Muscle layer of duodenum (tissue), 2 donors: ENCODE data around the gene OPCML.

Source experiments
- H3K27ac ChIP-seq: one replicate; pipeline ENCODE4 v1.7.0; 2013; ENCODE audit warnings: mild to moderate bottlenecking, low read length
- H3K27me3 ChIP-seq: one replicate; pipeline ENCODE4 v1.7.0; 2013; ENCODE audit warnings: low read depth, mild to moderate bottlenecking, control low read depth, low read length
- H3K36me3 ChIP-seq, 2 donors: one replicate each; pipeline ENCODE4 v1.7.0; 2013; ENCODE audit warnings: low read length in 2 of 2, control low read depth in 1 of 2, mild to moderate bottlenecking in 1 of 2; ENCODE audit not compliant: insufficient read depth in 2 of 2, control insufficient read depth in 1 of 2
- H3K4me1 ChIP-seq, 2 donors: one replicate each; pipeline ENCODE4 v1.7.0; 2013; ENCODE audit warnings: low read length in 2 of 2, mild to moderate bottlenecking in 2 of 2, control low read depth in 1 of 2, moderate library complexity in 1 of 2; ENCODE audit not compliant: insufficient read depth in 2 of 2, control insufficient read depth in 1 of 2
- H3K4me3 ChIP-seq, 2 donors: one replicate each; pipeline ENCODE4 v1.7.0; 2013; ENCODE audit warnings: low read length in 2 of 2, low read depth in 1 of 2, mild to moderate bottlenecking in 1 of 2
- H3K9me3 ChIP-seq, 2 donors: one replicate each; pipeline ENCODE4 v1.7.0; 2013; ENCODE audit warnings: low read length in 2 of 2, control low read depth in 1 of 2, mild to moderate bottlenecking in 1 of 2; ENCODE audit not compliant: control insufficient read depth in 1 of 2
- donor health status: healthy.

Gene OPCML

GRCh38 chr11:132942611-132943356 is 589.5 kb downstream of the OPCML start:
- peaks cover 7% of the 10 kb centered on the region for H3K27me3 ChIP-seq
- no peaks in the 10 kb centered on the region for H3K36me3 ChIP-seq
- peak overlapping the region in 1 of 2 donors; percentile 37 for H3K4me3 ChIP-seq
- H3K27ac ChIP-seq: no peak overlapping the region
- H3K4me1 ChIP-seq: peaks cover 0 to 13% of the 10 kb centered on the region in 2 donors
- no peaks in the 10 kb centered on the region for H3K9me3 ChIP-seq

- Histone ChIP-seq H3K9me3 (no peaks in the 10 kb centered on the region), H3K27ac (no peak overlapping the region), H3K4me3 (no peak overlapping the region), H3K27me3 (peaks cover 7% of the 10 kb centered on the region), H3K4me1 (peaks cover 0 to 13% of the 10 kb centered on the region in 2 donors), H3K36me3 (no peaks in the 10 kb centered on the region)
These were observed 590.5 kb downstream of the OPCML start for GRCh38 chr11:132941761-132942160.

- H3K4me1 ChIP-seq: peaks cover 0 to 13% of the 10 kb centered on the region in 2 donors
- peaks cover 7% of the 10 kb centered on the region for H3K27me3 ChIP-seq
- H3K4me3 ChIP-seq: no peak overlapping the region
- no peaks in the 10 kb centered on the region for H3K9me3 ChIP-seq
- H3K36me3 ChIP-seq: no peaks in the 10 kb centered on the region
- no peak overlapping the region for H3K27ac ChIP-seq
These were observed 591.2 kb downstream of the OPCML start for GRCh38 chr11:132941024-132941646.

DNA sequence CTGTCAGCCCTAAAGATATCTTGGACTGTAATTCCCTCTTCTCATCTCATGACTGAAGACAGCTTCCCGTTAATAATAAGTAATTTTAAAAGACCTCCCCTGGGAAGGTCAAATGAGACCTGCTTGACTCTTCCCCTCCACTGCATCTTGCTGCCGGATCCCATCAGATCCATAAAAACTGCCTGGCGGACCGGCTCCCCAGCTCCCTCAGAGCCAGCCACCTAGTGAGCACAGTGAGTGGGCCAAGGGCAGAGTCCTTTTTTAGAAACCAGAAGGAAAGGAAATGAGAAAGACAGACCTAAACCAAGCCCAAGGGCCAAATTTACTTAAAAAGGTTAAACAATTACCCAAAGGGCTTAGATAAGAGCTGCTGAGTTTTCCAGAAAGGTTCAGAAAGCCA is 595.3 kb downstream of the OPCML start:
- Histone ChIP-seq H3K36me3 (no peaks in the 10 kb centered on the region), H3K4me1 (no peaks in the 10 kb centered on the region), H3K9me3 (no peaks in the 10 kb centered on the region), H3K27me3 (no peaks in the 10 kb centered on the region), H3K4me3 (no peak overlapping the region), H3K27ac (no peak overlapping the region)

GRCh38 chr11:132935383-132935782 is 596.9 kb downstream of the OPCML start:
- no peak overlapping the region for H3K4me3 ChIP-seq
- no peaks in the 10 kb centered on the region for H3K36me3 ChIP-seq
- no peaks in the 10 kb centered on the region for H3K4me1 ChIP-seq
- no peaks in the 10 kb centered on the region for H3K27me3 ChIP-seq
- peaks cover 0 to 5% of the 10 kb centered on the region in 2 donors for H3K9me3 ChIP-seq
- H3K27ac ChIP-seq: no peak overlapping the region

DNA sequence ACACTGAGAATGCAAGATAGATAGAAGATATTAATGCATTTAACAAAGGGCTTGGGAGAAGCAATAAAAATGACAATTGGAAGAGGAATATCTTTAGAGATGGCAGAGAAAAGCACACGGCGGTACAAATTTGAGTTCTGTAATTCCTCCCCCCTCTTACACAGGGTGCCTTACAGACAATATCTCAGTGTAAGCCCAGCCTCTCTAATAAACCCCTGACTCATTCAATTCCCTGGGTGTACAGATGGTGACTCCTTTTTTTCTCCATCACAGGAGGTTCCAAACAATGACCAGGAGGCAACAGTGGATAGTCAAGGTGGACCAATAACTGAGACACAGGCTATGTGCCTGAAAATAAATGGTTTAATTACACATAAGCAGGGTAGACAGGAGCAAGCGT is 598.6 kb downstream of the OPCML start:
- H3K9me3 ChIP-seq: peaks cover 9 to 10% of the 10 kb centered on the region in 2 donors
- H3K27me3 ChIP-seq: no peaks in the 10 kb centered on the region
- H3K36me3 ChIP-seq: no peaks in the 10 kb centered on the region
- no peak overlapping the region for H3K4me3 ChIP-seq
- H3K4me1 ChIP-seq: no peaks in the 10 kb centered on the region
- no peak overlapping the region for H3K27ac ChIP-seq

DNA sequence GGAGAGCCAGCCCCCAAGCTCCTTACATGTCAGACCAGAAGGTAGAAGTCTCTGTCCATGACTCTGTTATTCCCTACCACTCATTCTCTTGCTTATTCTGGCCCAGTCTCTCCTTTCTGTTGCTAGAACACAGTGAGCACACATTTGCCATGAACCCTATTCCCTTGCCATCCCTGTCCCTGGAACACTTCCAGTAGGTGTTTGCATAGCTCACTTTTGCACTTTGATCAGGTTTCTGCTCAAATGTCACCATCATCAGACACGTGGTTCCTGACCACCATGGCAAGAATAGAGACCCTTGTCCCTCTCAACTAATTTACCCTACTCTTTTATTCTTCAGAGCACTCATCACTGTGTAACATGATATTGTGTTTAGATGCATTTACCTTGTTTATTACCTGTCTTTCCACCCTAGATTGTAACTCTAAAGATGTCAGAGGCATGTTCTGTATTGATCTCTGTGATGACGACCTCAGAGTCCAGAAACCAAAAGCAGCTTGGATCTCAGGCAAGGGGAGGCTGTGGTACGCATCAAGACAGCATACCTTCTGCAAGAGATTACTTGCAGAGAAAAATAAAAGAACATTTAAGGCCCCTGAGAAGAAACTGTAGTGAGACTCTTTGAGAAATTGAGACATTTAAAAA is 606.4 kb downstream of the OPCML start:
- Histone ChIP-seq H3K27ac (no peak overlapping the region), H3K9me3 (peaks cover 9 to 10% of the 10 kb centered on the region in 2 donors), H3K4me3 (no peak overlapping the region), H3K4me1 (no peaks in the 10 kb centered on the region), H3K36me3 (no peaks in the 10 kb centered on the region), H3K27me3 (no peaks in the 10 kb centered on the region)

GRCh38 chr11:132921597-132921996 is 610.7 kb downstream of the OPCML start:
- Histone ChIP-seq H3K36me3 (no peaks in the 10 kb centered on the region), H3K4me1 (no peaks in the 10 kb centered on the region), H3K9me3 (no peaks in the 10 kb centered on the region), H3K27ac (no peak overlapping the region), H3K4me3 (no peak overlapping the region), H3K27me3 (no peaks in the 10 kb centered on the region)

- Histone ChIP-seq H3K27me3 (no peaks in the 10 kb centered on the region), H3K9me3 (no peaks in the 10 kb centered on the region), H3K27ac (no peak overlapping the region), H3K4me3 (no peak overlapping the region), H3K36me3 (no peaks in the 10 kb centered on the region), H3K4me1 (no peaks in the 10 kb centered on the region)
These were observed 611.7 kb downstream of the OPCML start for GRCh38 chr11:132920451-132921096.

GRCh38 chr11:132914600-132914999 is 617.7 kb downstream of the OPCML start:
- no peaks in the 10 kb centered on the region for H3K4me1 ChIP-seq

DNA sequence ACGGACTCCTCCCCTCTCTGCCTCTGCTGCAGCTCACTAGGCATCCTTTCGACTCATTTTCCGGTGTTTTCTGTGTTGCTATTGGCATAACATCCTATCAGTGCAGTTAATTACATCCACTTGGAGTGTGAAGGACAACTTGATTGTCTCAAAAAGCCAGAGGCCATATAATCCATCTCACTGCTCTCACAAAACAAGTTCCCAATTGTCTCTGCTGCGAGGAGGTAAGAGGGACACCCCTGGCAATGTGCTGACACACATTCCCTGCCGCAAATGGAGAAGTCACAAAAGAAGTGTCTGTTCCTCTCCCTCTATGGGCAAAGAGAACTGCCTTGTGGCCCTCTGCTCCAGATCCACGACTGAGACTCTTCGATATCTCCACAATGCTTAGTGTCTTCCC is 618.4 kb downstream of the OPCML start:
- Histone ChIP-seq H3K27ac (no peak overlapping the region), H3K36me3 (no peaks in the 10 kb centered on the region), H3K27me3 (no peaks in the 10 kb centered on the region), H3K9me3 (no peaks in the 10 kb centered on the region), H3K4me3 (no peak overlapping the region), H3K4me1 (no peaks in the 10 kb centered on the region)

More at GRCh38 chr11:132914600-132914999, 617.7 kb downstream of the OPCML start:
- Histone ChIP-seq H3K4me3 (no peak overlapping the region), H3K9me3 (no peaks in the 10 kb centered on the region), H3K27ac (no peak overlapping the region), H3K36me3 (no peaks in the 10 kb centered on the region), H3K27me3 (no peaks in the 10 kb centered on the region)
